ENCODE results near the gene HAUS8.

GRCh38 chr19:17036640-17037039 lies 38.6 kb downstream of the HAUS8 start:
- TF ChIP-seq REST (IDR thresholded peaks at IDR 0.05; ENCODE audit: insufficient read depth in 1 of 2, low read depth in 2 of 2, low read length in 2 of 2): no peak
- no peak for TF ChIP-seq TAF1 (IDR thresholded peaks at IDR 0.05; ENCODE audit: borderline replicate concordance, insufficient read depth, low read length)
- TF ChIP-seq SIN3A (IDR thresholded peaks at IDR 0.05; ENCODE audit: borderline replicate concordance, insufficient read depth, low read length): no peak
